H1 (cell line): Measurements from ENCODE around the gene ERCC6.

Experiments used
- EP300 ChIP-seq, 2 experiments: IDR thresholded peaks; 1 replicate in 1 of 2; 2 replicates in 1 of 2; pipeline ENCODE4 v1.6.1; 2011 to 2012; ENCODE audit warnings: low read depth in 2 of 2, low read length in 2 of 2, mild to moderate bottlenecking in 2 of 2, borderline replicate concordance in 1 of 2, inconsistent platforms in 1 of 2, moderate library complexity in 1 of 2
- TF ChIP-seq, protein P1 (sequence below), 3 experiments: IDR thresholded peaks; 1 replicate in 2 of 3; 2 replicates in 1 of 3; pipeline versions ENCODE4 v1.5.1 to v1.6.1; 2011; ENCODE audit warnings: low read length in 3 of 3, mild to moderate bottlenecking in 3 of 3, inconsistent platforms in 2 of 3, low read depth in 1 of 3, moderate library complexity in 1 of 3; ENCODE audit not compliant: insufficient read depth in 1 of 3; ENCODE audit errors: control extremely low read depth in 1 of 3

DNA sequence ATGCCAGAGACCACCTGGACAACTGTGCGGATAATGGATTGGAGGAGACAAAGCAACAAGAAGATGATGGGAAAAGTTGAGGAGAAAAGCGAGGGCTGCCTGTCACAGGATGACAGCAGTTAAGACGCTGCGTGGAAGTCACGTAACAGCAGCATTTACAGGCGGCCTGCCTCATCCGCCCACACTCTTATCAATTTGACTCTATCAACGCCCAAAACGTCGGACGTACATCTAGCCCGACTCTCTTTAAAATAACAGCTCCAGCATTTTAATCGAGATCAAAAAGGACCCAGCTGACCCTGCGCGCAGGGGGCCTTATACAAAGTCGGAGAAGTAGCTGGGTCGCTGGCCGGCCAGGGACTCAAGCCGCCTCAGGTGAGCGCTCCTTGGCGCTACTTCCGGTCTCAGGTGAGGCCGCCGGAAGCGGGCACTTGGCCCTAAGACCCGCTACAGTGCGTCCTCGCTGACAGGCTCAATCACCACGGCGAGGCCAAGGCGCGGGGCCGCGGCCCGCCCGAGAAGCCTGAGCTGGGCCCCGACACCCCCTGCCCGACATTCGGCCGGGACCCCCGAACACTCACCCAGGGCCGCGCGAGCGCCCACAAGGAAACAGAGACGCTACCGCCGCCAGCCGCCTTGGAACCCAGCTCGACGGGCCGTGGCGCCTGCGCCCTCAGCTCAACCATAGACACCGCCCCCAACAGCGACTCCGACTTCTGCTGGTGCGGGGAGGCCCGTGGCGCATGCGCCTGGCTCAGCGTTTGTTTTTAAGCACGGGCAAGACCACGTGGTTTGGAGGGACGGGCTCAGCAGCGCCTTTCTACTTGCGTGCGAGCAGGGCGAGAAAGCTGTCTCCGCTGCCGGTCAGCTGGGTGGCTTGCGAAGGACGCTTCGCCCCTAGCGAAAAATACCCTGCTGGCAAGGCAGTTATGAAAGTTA is at the start of gene ERCC6:
- TF ChIP-seq, protein P1, sequence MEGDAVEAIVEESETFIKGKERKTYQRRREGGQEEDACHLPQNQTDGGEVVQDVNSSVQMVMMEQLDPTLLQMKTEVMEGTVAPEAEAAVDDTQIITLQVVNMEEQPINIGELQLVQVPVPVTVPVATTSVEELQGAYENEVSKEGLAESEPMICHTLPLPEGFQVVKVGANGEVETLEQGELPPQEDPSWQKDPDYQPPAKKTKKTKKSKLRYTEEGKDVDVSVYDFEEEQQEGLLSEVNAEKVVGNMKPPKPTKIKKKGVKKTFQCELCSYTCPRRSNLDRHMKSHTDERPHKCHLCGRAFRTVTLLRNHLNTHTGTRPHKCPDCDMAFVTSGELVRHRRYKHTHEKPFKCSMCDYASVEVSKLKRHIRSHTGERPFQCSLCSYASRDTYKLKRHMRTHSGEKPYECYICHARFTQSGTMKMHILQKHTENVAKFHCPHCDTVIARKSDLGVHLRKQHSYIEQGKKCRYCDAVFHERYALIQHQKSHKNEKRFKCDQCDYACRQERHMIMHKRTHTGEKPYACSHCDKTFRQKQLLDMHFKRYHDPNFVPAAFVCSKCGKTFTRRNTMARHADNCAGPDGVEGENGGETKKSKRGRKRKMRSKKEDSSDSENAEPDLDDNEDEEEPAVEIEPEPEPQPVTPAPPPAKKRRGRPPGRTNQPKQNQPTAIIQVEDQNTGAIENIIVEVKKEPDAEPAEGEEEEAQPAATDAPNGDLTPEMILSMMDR (IDR thresholded peaks at IDR 0.05; ENCODE audit: control extremely low read depth in 1 of 3, insufficient read depth in 1 of 3, low read depth in 1 of 3, low read length in 3 of 3), result peak in 1 of 3 experiments; percentile 1; a peak in 1 of 4 replicates
- no peak for TF ChIP-seq EP300 (IDR thresholded peaks at IDR 0.05; ENCODE audit: borderline replicate concordance in 1 of 2, low read depth in 2 of 2, low read length in 2 of 2)
